ENCODE data around the gene FATE1. TPM values are rescaled to one million over a fixed set of nuclear protein-coding genes. Genes with fewer than 3 reads are reported as not detected.

Gene FATE1
- total RNA-seq, 6 experiments from 2014 or later = not detected

GRCh38 chrX:151754641-151755215, 38.9 kb downstream of the FATE1 start:
- H3K27me3 ChIP-seq = peaks cover 0 to 8% of the 10 kb centered on the region in 2 donors
- H3K4me3 ChIP-seq = no peak overlapping the region
- no peak overlapping the region for H3K27ac ChIP-seq
- H3K4me1 ChIP-seq = peaks cover 0 to 5% (median 0%) of the 10 kb centered on the region in 4 donors
- ATAC-seq (no peak), DNase-seq (no peak)
- intact Hi-C loops (cut with DNase I) = loop anchor here (10.0 kb wide), 1 partner anchor 880 kb away; the partner anchor contains the start of gene GABRQ (in 2 of the 2)
- 51% methylated on average over 6 of the region's 11 CpGs for WGBS (ENCODE audit: insufficient coverage, low coverage, low lambda C conversion rate, missing lambda C conversion rate)
- no peaks in the 10 kb centered on the region for H3K9me3 ChIP-seq
- TF ChIP-seq POLR2A (IDR thresholded peaks at IDR 0.05) = no peak
- TF ChIP-seq CTCF (IDR thresholded peaks at IDR 0.05) = no peak
- no peaks in the 10 kb centered on the region for H3K36me3 ChIP-seq

- Histone ChIP-seq H3K9me3 (no peaks in the 10 kb centered on the region), H3K36me3 (no peaks in the 10 kb centered on the region), H3K4me3 (no peak overlapping the region), H3K4me1 (no peaks in the 10 kb centered on the region), H3K27me3 (no peaks in the 10 kb centered on the region), H3K27ac (no peak overlapping the region)
- ATAC-seq (no peak), DNase-seq (no peak)
- 70% methylated on average over 4 of the region's 11 CpGs for WGBS (ENCODE audit: insufficient coverage, low coverage, low lambda C conversion rate, missing lambda C conversion rate)
- intact Hi-C loops (cut with DNase I) = loop anchor here (10.0 kb wide), 1 partner anchor 876 kb away; the partner anchor contains the start of gene GABRQ (in 2 of the 2)
- no peak for TF ChIP-seq CTCF (IDR thresholded peaks at IDR 0.05)
- TF ChIP-seq POLR2A (IDR thresholded peaks at IDR 0.05) = no peak
Observed at GRCh38 chrX:151759041-151759708, 43.3 kb downstream of the FATE1 start.

GRCh38 chrX:151762802-151763201, 47.0 kb downstream of the FATE1 start:
- TF ChIP-seq POLR2A (IDR thresholded peaks at IDR 0.05) (no peak), CTCF (IDR thresholded peaks at IDR 0.05) (no peak)
- WGBS (ENCODE audit: insufficient coverage, low coverage, low lambda C conversion rate, missing lambda C conversion rate) = 22% methylated on average over 1 of the region's 2 CpGs
- intact Hi-C loops (cut with DNase I) = no loop called here

GRCh38 chrX:151763711-151764110, 47.9 kb downstream of the FATE1 start:
- no peaks in the 10 kb centered on the region for H3K9me3 ChIP-seq
- no peaks in the 10 kb centered on the region for H3K4me1 ChIP-seq
- ATAC-seq = no peak
- no peak overlapping the region for H3K4me3 ChIP-seq
- DNase-seq = no peak
- H3K36me3 ChIP-seq = no peaks in the 10 kb centered on the region
- H3K27ac ChIP-seq = no peak overlapping the region
- peaks cover 0 to 7% of the 10 kb centered on the region in 2 donors for H3K27me3 ChIP-seq
- WGBS (ENCODE audit: insufficient coverage, low coverage, low lambda C conversion rate, missing lambda C conversion rate) = 73% methylated on average over 5 of the region's 8 CpGs
- intact Hi-C loops (cut with DNase I) = no loop called here
- TF ChIP-seq CTCF (IDR thresholded peaks at IDR 0.05) (no peak), POLR2A (IDR thresholded peaks at IDR 0.05) (no peak)

More at GRCh38 chrX:151762802-151763201, 47.0 kb downstream of the FATE1 start:
- H3K4me1 ChIP-seq = no peaks in the 10 kb centered on the region
- no peak overlapping the region for H3K27ac ChIP-seq
- no peaks in the 10 kb centered on the region for H3K9me3 ChIP-seq
- H3K27me3 ChIP-seq = peaks cover 0 to 7% of the 10 kb centered on the region in 2 donors
- ATAC-seq (no peak), DNase-seq (no peak)
- H3K4me3 ChIP-seq = no peak overlapping the region
- no peaks in the 10 kb centered on the region for H3K36me3 ChIP-seq

Data from right lobe of liver (tissue), 6 donors.